ENCODE measurements around the gene RASSF9.

GRCh38 chr12:85803231-85803630, 33.0 kb downstream of the RASSF9 start:
- no peak for TF ChIP-seq CTCF (IDR thresholded peaks at IDR 0.05)
- TF ChIP-seq POLR2AphosphoS5 (IDR thresholded peaks at IDR 0.05) = no peak
- TF ChIP-seq POLR2A (IDR thresholded peaks at IDR 0.05) = no peak
- TF ChIP-seq EP300 (IDR thresholded peaks at IDR 0.05; ENCODE audit: low read depth) = no peak

Data from transverse colon (tissue), 4 donors.